ENCODE data around the gene CSGALNACT2. TPM values are rescaled to one million over a fixed set of nuclear protein-coding genes. Genes with fewer than 3 reads are reported as not detected.

Gene CSGALNACT2
- total and polyA plus RNA-seq, 9 of the 15 experiments (the other 6 are each of a cell fraction or from before 2014, with no cell fraction given), result 1.4 to 7.3 (median 3.5) TPM

GRCh38 chr10:43195557-43195956, 57.3 kb downstream of the CSGALNACT2 start:
- ChIA-PET CTCF (ENCODE audit: low intra/inter-chr PET ratio) (no interaction called here), POLR2A (no interaction called here)
- no peak for FAIRE-seq
- Histone ChIP-seq H3K9ac (ENCODE audit: insufficient read depth in 1 of 2, low read depth in 2 of 2, low read length in 2 of 2) (no peak overlapping the region), H2AFZ (ENCODE audit: low read depth, low read length) (no peak overlapping the region), H3K4me1 (replicated peaks in 1 of 2; ENCODE audit: control insufficient read depth in 2 of 2, insufficient read depth in 2 of 2, low read length in 2 of 2) (peaks cover 0 to 18% of the 10 kb centered on the region in 2 experiments; a peak in 3 of 5 replicates), H3K27me3 (ENCODE audit: control insufficient read depth in 2 of 2, insufficient read depth in 2 of 2, low read length in 2 of 2) (no peaks in the 10 kb centered on the region), H3K4me2 (ENCODE audit: insufficient read depth, low read length) (no peak overlapping the region), H3K79me2 (ENCODE audit: control insufficient read depth, insufficient read depth, low read length) (no peaks in the 10 kb centered on the region), H3K27ac (ENCODE audit: extremely low read depth, low read depth, low read length) (no peak overlapping the region), H3K4me3 (no peak overlapping the region), H3K9me1 (ENCODE audit: control insufficient read depth, insufficient read depth, low read length) (no peaks in the 10 kb centered on the region), H3K36me3 (ENCODE audit: control insufficient read depth, insufficient read depth, low read length) (peaks cover 54% of the 10 kb centered on the region; the same call in 2 of the 3 replicates), H4K20me1 (replicated peaks; ENCODE audit: control insufficient read depth, insufficient read depth, low read length) (no peaks in the 10 kb centered on the region), H3K9me3 (replicated peaks; ENCODE audit: control insufficient read depth, insufficient read depth, low read depth, low read length) (no peaks in the 10 kb centered on the region)
- TF ChIP-seq PURB (CRISPR knock-in tag; IDR thresholded peaks at IDR 0.05; ENCODE audit: low read depth) (no peak), NBN (IDR thresholded peaks at IDR 0.05; ENCODE audit: low read depth) (no peak), E2F8 (IDR thresholded peaks at IDR 0.05; ENCODE audit: low read depth, partially characterized antibody) (no peak), THRAP3 (IDR thresholded peaks at IDR 0.05; ENCODE audit: borderline replicate concordance) (no peak), ETS2 (tag; IDR thresholded peaks at IDR 0.05; ENCODE audit: borderline replicate concordance, poor library complexity, severe bottlenecking) (no peak), EP300 (IDR thresholded peaks at IDR 0.05; ENCODE audit: low read length) (no peak), BMI1 (IDR thresholded peaks at IDR 0.05; ENCODE audit: low read length) (no peak)
- intact Hi-C loops (cut with micrococcal nuclease), result no loop called here
- 78% methylated on average over 12 of the region's 12 CpGs for WGBS (ENCODE audit: insufficient coverage, low coverage, missing lambda C conversion rate)
- peak in 1 of 4 experiments; percentile 2 for DNase-seq (ENCODE audit: extremely low read depth in 1 of 4, low spot score in 3 of 4)
- in situ Hi-C loops (cut with MboI), result no loop called here
- ATAC-seq, result no peak
- no TSS peak for BruUV-seq (replicated peaks)
